Measurements from ENCODE around the gene NTF3.

The NTF3 gene

DNA sequence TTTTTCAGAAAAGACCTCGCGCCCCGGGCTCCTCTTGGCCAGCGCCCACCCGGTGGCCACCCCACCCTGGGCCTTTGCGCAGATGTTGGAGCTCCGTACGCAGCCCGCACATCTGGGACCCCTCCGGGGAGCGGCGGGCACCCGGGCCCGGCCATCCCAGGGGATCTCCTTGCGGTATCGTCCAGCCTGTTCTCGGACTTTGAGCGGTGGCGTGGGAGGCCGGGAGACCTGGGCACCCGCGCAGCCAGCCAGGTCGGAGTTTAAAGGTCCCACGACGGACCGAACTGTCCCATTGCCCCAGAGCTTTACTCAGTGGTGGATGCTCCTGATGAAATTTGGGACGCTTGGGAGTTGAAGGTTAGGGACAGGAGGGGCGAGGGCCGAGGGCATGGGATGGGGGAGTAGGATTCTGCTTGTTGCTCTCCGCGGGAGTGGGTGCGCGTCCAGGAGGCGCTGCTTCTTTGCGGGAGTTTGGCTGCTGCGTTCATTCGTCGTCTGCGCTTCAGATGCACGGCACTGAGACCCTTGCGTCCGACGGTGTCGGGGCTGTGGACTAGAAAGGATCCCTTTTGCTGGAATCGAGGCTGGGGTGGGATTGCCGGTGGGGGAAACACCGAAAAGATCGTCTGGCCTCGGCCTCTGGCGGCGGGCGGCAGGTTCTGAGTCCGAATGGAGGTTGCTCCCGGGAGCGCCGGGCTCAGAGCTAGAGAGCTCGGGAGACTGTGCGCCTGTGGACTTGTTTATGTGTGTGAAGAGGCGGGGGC is 1.4 kb downstream of the NTF3 start:
- DNase-seq, result no peak

DNA sequence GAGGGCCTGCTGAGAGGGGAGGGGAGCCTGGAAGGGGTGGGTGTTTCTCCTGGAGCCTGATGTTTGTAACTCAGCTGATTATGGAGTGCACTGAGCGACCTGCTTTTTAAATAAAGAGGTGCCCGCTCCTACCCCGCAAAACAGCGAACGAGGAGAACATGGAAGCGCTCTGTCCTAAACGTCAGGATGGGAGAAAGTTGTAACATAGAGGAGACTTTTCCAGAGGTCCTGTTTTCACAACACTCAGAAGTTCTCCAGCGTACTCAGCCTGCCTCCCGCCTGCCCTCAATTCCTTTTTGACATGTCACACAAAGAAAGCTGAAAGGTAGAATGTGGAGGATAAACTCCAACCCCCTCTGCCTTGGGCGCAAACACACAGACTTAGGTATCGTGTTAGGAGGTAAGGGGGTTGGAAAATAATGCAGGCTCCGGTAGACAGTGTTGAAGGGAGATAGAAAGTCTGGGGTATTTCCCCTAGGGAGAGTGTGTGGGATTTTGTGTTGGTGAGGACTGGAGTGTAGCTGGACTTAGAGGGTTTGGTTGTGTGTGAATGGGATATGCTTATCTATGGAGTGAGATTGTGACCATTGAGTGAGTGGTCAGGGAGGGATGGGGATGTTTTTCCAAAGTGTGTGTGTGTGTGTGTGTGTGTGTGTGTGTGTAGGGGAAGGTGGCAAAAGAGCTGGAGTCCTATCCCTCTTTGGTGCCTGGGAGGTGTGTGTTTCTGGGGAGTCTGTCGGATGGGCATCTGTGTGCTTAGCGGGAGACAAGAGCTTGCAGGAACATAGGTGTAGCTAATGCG is 2.1 kb downstream of the NTF3 start:
- no peak for DNase-seq

DNA sequence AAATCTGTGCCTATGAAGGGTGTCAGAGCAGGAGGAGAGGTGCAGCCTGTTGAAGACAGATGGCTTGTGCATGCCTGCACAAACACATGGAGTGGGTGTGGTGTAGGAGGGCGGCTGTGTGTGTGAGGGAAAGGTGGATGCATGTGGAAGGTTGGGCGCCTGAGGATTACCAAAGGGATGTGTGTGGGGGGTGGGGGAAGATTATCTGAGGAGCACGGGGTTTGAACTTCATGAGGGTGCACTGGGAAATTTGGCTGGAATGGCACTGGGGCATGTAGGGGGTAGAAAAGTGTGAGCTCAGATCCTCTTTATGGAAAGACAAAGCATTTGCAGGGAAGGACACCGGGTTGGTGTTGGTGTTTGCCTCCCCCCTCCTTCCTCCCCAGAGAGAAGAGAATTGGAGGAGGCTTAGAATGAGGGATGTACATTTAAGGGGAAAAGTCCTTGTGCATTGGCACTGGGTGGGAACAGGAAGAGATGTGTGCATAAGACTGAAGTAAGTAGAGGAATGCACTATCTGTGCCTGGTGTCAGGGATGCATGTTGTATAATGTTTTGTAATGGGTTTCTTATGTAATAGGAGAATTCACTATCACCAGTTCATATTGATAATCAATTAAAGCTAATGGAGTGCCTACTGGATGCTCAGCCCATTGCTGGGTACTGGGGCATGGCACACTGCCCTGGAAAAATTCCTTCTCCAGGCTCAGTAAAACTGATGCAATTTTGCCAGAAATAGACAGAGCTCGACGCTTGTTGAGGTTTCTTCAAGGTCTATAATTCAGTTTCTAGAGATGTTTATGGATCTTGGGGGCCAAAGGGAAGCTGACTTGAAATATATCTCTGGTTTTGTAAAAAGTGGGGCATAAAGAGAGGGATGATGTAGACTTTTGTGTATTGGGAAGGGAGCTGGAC is 3.0 kb downstream of the NTF3 start:
- no peak for DNase-seq

DNA sequence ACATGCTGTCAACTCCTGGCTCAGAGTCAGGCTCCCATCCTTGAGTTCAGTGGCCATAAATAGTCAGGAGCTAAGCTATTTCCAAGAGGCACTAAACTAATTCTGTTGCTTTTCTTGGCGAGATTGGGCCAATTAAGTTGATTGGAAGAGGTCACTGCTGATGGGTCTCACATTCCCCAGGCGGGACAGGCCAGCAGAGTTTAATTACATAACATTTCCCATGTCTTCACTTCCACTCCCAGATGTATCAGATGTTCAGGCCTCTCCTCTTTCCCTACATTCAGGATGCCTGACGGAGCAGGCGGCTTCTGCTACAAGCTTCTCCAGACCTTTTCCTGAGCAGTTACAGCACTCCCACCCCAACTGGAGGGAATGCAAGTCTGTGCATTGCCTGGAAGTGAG is 5.3 kb downstream of the NTF3 start:
- DNase-seq, result no peak

DNA sequence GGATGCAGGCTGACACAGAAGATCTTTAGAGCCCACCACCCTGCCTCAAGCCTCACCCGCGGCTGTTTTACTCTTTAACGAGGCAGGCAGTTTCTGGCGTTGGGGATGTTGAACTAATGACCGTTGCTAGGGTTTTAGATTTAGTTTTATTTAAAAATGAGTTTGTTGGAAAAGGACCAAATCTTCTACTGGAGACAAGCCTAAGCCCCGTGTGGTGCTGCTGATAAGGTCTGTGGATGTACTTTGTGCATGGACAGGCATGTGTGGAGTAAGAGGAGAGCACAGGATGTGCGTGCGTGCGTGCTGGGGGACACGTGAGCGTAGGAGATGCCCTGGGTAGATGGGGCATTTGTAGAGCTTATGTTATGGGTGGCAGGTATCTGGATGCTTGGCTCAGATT is 5.7 kb downstream of the NTF3 start:
- no peak for DNase-seq

DNA sequence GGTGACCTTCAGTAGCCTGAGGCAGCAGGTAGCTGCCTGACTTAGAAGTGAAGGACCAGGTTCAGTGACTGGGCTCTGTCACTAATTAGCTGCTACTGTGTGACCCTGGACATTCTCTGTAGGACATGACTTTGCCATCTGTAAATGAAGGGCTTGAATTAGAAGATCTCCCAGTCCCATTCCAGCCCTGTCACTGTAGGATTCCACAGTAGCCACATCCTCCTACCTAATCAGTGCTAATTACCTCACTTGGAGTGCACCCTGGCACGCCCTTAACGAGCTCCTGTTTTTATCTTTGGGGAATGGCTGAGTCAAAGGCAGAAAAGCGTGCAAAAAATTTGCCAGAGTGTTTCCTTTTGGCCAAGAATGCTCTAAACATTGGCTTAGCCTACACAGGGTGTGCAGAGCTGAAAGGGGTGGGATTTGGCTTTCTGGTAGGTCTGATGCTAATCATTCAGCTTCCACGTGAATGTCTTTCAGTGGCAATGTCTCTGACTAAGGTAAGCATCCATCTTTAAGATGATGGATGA is 6.8 kb downstream of the NTF3 start:
- DNase-seq, result no peak

DNA sequence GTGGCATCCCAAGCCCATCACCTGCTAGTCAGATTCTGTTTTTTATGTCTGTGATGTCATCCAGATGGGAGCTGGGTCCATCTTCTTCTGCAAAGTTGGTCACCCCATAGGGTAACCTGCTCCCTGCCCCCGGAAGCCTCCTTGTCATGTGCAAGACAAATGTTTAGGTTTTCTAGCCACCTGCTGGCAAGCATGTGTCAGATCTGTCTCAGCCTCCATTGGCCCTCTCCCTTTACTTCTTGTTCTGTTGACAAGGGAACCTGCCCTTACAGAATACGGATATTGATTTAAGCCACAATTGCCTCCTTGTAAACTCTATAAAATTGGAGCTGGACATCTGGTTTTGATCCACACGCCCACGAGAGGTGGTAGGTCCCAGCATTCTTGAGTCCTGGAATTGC is 7.5 kb downstream of the NTF3 start:
- DNase-seq, result no peak

DNA sequence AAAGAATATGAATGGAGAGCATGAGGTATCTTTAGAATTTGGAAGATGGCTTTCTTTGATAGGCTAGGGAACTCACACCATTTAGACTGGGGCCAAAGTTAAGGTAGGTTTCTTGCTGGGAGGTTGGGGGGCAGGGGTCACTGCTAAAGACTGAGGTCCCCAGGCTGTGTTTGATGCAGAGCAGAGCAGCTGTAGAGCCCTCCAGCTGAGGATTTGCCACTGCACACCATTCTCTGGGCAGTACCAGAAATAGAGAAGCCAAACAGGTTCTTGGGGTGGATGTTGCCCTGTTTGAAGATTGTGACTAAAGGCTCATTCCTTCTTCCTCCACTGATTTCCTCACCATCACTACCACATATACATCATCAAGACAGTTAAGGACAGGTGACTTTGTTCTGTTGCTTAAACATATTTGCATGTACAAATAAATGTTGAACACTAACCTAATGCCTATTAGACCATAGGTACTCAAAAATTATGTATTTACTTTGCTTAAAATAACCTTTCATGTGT is 7.9 kb downstream of the NTF3 start:
- DNase-seq, result no peak

DNA sequence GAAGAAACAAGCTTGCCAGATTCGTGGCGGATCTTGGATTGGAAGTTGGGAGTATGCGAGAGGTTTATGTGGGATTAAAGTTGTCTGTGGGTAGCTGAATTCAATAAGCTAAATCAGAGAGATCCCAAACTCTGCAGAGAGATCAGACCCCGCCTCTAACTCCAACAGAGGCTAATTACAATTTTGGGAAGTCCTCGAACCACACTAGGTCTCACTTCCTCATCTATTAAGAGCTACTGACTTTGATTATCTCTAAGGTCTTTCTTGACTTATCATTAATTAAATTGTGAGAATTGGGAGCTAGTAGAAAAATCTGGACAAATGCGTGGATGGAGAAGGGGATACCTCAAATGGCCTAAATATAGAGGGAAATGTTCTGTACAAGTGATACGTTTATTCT is 9.1 kb downstream of the NTF3 start:
- DNase-seq, result no peak

DNA sequence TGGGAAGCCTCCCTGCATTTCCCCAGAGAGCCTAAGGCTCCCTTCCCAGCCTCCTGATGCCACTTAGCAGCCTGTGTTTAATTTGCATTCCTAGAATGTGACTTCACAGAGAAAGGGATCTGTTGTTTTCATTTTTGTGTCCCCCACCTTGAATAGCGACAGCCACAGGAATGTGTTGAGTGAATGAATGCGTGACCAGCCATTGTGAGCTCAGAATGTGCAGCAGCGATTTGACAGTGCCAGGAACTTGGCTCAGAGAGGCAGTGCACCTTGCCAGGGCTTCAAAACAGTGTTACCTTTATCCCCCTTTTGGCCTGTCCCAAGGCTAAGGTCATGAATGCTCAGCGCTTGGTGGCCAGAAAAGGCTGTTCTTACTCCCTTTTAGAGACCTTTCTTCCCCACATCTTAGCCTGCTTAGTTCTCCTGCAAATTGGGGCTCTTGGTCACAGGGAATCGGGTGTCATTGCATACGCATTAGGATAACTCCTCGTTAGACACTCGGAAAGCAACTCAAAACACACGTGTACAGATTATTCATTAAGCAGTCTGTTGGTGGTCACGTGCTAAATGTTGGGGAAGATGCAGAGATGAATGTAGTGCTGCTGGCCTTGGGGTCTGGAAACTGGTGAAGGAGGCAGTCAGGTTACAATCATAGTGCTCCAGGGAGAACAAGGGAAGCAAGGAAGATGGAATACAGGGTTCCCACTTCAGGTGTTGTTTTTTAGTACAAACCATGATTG is 9.8 kb downstream of the NTF3 start:
- DNase-seq, result no peak

DNA sequence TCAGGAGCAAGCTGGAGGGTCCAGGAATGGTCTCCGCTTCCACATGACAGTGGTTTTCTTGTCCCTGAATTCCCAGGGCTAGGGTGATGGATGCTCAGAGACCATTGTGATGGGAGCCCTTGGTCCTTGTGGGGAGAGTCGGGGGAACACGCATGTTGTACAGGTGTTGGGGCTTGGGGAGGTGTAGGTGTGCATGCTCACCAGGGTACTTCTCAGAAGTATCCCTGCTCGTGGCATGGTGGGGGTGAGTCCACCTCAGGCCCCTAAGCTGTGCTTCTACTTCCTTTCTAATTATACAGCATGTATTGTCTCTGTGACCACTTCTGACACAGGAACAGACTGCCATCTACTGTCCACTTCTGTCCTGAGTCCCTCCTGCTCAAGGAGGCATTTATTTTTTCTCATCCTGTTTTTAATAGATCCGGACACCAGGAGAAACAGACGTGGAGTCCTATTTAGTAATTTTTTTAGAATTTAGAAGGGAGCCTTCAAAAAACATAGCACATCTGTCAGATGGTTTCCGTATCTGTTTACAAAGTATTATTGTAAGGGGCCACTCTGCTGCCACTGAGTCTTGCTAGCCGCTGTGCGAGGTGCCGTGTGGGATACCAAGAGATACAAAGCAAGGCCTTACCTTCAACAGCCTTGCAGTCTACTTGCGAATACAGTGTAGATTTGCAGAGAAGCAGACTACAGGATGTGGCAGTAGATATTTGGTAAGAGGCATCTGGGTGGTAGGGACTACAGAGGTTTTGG is 10.5 kb downstream of the NTF3 start:
- no peak for DNase-seq

DNA sequence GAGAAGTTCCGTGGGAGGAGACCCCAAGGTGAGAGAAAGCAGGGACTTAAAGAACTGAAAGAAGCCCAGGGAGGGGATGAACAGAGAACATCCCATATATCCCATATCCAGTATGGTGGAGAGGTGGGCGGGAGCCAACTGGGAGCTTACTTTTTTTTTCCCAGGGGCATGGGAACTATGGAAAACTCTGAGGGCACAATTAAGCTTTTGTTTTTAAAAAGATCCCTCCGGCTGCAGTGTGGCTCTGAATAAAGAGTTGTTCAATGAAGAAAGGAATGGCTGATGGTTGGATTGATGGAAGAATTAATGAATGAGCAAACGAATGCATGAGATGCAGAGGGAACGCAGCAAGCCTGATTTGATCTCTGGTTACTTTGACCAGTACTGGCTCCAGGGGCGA is 12.6 kb downstream of the NTF3 start:
- DNase-seq, result no peak

DNA sequence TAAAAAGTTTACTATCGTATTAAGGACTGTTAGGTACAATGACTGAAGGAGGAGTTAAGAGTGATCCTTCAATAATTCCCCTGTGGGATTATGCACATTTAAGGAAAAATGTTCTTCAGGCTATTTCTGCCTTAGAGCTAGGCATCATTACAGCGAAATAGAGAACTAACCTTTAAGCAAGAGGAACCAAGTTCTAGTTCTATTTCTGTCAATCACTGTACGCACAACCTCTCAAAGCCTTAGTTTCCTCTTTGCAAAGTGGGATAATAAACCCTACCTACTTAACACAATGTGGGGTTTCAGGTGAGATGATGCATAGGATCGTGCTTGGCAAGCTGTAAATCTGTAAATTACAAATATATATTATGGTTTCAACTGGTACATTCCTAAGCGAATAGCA is 15.4 kb downstream of the NTF3 start:
- no peak for DNase-seq

DNA sequence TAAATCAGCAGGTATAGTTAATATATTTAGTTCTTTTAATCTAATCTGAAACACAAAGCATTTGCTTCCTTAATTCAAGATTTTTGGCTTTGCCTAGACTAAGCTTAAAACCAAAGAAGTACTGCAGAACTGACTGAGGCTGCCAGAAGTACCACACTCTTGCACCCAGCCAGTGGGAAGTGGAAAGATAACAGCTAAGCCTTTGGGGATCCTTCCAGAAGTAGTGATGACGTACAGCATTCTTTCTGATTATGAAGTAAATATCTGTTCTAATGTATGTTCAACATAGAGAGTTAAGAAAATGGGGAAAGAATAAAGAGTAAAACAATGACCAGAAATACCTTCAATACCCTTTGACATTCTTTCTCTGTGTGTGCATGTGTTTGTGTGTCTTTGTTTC is 19.3 kb downstream of the NTF3 start:
- no peak for DNase-seq

DNA sequence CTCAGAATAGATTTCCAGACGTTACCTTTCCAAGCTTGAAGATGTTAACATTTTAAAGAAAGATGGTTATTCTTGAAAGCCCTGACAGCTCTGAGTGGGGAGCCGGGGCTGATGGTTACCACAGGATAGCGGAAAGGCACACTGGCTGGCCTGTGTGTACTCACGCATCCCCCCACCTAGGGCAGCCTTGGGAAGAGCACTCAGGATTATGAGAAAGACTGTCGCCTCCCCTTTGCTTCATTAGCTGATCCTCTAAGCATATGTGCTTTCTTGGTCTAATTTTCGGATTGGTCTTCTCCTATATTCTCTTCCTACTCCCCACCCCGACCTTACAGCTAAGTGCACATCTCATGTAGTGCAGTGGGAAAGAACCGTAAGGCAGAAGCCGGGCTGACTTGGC is 20.7 kb downstream of the NTF3 start:
- DNase-seq, result no peak

DNA sequence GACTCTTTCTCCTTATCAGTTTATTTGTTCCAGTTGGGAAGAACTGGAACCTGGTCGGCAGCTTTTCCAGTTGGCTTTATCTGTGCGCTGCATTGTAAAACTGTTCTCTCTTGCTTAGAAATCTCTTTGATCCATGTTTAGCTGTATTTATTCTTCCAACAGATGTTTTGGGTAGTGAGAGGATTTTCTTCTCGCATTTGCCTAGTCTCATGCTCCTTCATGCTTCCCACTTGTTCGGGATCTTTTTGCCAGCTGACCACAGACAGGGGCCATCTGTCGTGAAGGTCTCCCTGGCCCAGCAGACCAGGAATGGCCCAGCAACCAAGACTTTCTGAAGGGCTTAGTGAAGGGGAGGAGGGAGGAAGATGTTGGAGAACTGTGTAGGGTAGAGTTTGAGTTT is 21.6 kb downstream of the NTF3 start:
- DNase-seq, result no peak

DNA sequence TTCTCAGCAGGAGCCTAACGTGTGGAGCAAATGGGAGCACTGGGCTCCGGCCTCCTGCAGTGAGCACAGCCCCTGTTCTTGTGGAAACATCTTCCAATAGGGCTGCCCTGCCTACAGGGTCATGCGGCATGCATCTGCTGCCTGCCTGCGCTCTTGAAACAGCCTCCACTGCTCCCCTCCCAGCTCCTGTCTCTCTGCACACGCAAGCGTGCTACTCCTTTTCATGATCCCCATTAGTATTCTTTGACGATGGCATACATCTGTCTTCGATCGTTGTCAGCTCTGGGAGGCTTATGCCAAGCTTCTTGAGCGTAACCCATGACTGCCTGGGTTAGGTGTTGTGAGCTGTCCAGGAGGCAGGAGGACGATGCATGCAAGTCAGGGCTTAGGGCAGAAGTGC is 23.1 kb downstream of the NTF3 start:
- DNase-seq, result no peak

DNA sequence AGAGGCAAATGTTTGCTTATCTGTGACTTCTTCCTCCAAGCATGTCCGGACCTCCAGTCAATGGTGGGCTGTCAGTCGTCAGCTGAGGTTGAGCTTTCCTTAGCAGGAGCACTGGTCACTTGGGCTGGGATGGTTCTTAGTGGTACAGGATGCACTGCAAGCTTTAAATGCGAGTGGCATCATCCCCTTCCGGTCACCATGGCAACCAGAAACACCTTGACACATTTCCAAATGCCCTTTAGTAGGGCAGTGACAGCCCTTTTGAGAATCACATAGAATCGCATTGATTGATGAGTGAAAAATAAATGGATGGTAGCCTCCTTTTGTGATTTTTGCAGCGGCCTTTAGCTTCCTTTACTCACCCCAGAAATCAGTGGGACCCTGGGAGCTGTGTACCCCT is 24.1 kb downstream of the NTF3 start:
- no peak for DNase-seq

DNA sequence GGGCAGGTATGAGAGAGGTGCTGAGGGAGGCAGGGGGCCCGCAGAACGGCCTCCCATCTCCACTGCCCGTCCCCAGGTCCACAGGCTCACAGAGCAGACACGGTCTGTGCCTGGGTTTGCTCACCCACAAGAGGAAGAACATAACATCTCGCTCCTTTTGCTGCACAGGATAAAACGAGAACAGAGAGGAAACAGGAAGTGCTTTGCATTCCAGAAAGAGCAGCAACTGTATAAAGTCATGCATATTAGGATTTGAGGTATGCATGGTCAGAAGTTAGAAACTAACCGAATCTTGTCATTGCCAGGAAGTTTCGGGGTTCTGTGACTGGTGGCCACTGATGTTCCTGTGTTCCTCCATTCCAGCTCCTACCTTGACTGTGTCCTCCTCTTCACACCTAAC is 25.0 kb downstream of the NTF3 start:
- no peak for DNase-seq

DNA sequence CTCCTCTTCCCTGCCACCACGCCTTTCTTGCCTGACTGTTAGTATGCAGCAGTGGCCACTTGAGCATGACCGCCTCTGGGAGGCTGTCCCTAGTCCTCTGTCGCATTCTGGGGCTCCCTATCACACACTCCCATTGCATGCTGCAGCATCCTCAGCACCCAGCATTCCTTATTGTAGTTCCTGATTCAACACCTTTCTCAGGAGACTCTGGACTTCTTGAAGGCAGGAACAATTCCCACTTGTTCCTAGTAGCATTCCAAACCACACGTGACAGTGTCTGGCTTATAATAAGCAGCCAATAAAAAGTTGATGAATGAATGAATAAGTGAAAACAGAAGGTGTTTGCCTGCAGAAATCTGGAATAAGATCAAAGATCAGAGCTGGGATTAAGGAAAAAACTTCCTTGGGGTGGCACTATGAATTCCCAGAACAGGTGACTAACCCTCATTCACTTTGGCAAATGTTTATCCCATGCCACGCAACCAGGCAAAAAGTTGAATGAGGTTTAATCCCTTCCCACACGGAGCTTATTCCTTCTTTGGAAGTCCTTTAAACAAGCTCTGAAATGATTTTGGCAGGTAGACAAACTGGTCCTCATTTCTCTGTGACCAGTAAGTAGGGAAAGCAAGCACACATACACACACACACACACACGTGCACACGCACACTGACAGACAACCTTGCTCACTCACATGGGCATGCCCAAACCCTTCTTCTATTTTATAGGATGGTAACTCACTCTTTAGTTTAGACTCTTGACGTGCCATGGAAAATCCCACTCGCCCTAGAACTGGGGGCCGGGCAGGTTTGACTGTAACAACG is 26.5 kb downstream of the NTF3 start:
- DNase-seq, result no peak

Data from T-helper 9 cell (primary cell).